Measurements from ENCODE around the gene TOMM70.

- no peak for TF ChIP-seq CTCF (IDR thresholded peaks at IDR 0.05; ENCODE audit: insufficient read depth, low read length, poor library complexity, severe bottlenecking)
- TF ChIP-seq EZH2phosphoT487 (conservative IDR thresholded peaks at IDR 0.05; ENCODE audit: low read length): no peak
Observed at GRCh38 chr3:100412912-100413590, 12.2 kb upstream of the TOMM70 start.

Data from SU-DHL-6 (cell line).